ENCODE data around the gene DMD. TPM values are rescaled to one million over a fixed set of nuclear protein-coding genes. Genes with fewer than 3 reads are reported as not detected.

Gene DMD
- total and polyA plus RNA-seq, 2 donors from 2014 or later: 4.2 to 17.9 TPM

DNA sequence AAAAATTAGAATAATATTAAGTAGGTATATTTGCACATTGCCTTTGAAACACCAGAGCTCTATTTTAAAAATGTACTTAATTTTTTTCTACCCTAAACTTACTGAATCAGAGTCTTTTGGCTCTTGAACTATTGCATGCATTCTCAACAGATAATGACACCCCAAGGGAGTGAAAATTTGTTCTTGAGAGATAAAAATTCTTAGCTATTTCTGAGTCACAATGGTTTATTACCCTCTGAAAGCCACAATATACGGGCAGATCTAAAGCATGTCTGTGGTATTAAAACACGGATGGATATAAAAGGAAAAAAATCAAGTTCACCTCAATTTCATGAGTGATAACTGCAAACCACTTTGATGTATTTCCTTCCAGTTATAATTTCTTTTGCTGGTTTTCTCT is 1503.2 kb downstream of the DMD start:
- H3K9me3 ChIP-seq (ENCODE audit: control insufficient read depth in 2 of 3, insufficient read depth in 1 of 3, low read length in 3 of 3): no peaks in the 10 kb centered on the region
- peaks cover 3% of the 10 kb centered on the region for H3K27me3 ChIP-seq (ENCODE audit: control insufficient read depth, insufficient read depth, low read length)
- DNase-seq: no peak
- H3K4me1 ChIP-seq (ENCODE audit: control insufficient read depth in 2 of 3, insufficient read depth in 2 of 3, low read depth in 1 of 3, low read length in 3 of 3): no peaks in the 10 kb centered on the region
- H3K9ac ChIP-seq (ENCODE audit: low read length in 3 of 3): no peak overlapping the region
- no peak for FAIRE-seq
- H3K27ac ChIP-seq (ENCODE audit: low read depth in 2 of 2, low read length in 2 of 2): no peak overlapping the region
- no peak overlapping the region for H3K4me3 ChIP-seq (ENCODE audit: low read length in 3 of 3)
- intact Hi-C loops (cut with DNase I): no loop called here
- H3K36me3 ChIP-seq (ENCODE audit: control insufficient read depth in 2 of 3, insufficient read depth in 3 of 3, low read length in 3 of 3): no peaks in the 10 kb centered on the region
- TF ChIP-seq, protein P1, sequence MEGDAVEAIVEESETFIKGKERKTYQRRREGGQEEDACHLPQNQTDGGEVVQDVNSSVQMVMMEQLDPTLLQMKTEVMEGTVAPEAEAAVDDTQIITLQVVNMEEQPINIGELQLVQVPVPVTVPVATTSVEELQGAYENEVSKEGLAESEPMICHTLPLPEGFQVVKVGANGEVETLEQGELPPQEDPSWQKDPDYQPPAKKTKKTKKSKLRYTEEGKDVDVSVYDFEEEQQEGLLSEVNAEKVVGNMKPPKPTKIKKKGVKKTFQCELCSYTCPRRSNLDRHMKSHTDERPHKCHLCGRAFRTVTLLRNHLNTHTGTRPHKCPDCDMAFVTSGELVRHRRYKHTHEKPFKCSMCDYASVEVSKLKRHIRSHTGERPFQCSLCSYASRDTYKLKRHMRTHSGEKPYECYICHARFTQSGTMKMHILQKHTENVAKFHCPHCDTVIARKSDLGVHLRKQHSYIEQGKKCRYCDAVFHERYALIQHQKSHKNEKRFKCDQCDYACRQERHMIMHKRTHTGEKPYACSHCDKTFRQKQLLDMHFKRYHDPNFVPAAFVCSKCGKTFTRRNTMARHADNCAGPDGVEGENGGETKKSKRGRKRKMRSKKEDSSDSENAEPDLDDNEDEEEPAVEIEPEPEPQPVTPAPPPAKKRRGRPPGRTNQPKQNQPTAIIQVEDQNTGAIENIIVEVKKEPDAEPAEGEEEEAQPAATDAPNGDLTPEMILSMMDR (IDR thresholded peaks at IDR 0.05; ENCODE audit: borderline replicate concordance, extremely low read depth, insufficient read depth): no peak

GRCh38 chrX:31706466-31706865 is 1504.9 kb downstream of the DMD start:
- intact Hi-C loops (cut with DNase I): no loop called here

GRCh38 chrX:31705816-31706215 is 1505.5 kb downstream of the DMD start:
- FAIRE-seq: no peak
- TF ChIP-seq, protein P1 (IDR thresholded peaks at IDR 0.05; ENCODE audit: borderline replicate concordance, extremely low read depth, insufficient read depth): no peak
- H3K27me3 ChIP-seq (ENCODE audit: control insufficient read depth, insufficient read depth, low read length): peaks cover 3% of the 10 kb centered on the region
- no peak for DNase-seq
- no peaks in the 10 kb centered on the region for H3K9me3 ChIP-seq (ENCODE audit: control insufficient read depth in 2 of 3, insufficient read depth in 1 of 3, low read length in 3 of 3)
- H3K27ac ChIP-seq (ENCODE audit: low read depth in 2 of 2, low read length in 2 of 2): no peak overlapping the region
- intact Hi-C loops (cut with DNase I): no loop called here
- no peaks in the 10 kb centered on the region for H3K36me3 ChIP-seq (ENCODE audit: control insufficient read depth in 2 of 3, insufficient read depth in 3 of 3, low read length in 3 of 3)
- no peaks in the 10 kb centered on the region for H3K4me1 ChIP-seq (ENCODE audit: control insufficient read depth in 2 of 3, insufficient read depth in 2 of 3, low read depth in 1 of 3, low read length in 3 of 3)
- H3K9ac ChIP-seq (ENCODE audit: low read length in 3 of 3): no peak overlapping the region
- no peak overlapping the region for H3K4me3 ChIP-seq (ENCODE audit: low read length in 3 of 3)

More at GRCh38 chrX:31706466-31706865, 1504.9 kb downstream of the DMD start:
- no peak for DNase-seq
- TF ChIP-seq, protein P1 (IDR thresholded peaks at IDR 0.05; ENCODE audit: borderline replicate concordance, extremely low read depth, insufficient read depth): no peak
- Histone ChIP-seq H3K9ac (ENCODE audit: low read length in 3 of 3) (no peak overlapping the region), H3K4me3 (ENCODE audit: low read length in 3 of 3) (no peak overlapping the region), H3K4me1 (ENCODE audit: control insufficient read depth in 2 of 3, insufficient read depth in 2 of 3, low read depth in 1 of 3, low read length in 3 of 3) (no peaks in the 10 kb centered on the region), H3K9me3 (ENCODE audit: control insufficient read depth in 2 of 3, insufficient read depth in 1 of 3, low read length in 3 of 3) (no peaks in the 10 kb centered on the region), H3K36me3 (ENCODE audit: control insufficient read depth in 2 of 3, insufficient read depth in 3 of 3, low read length in 3 of 3) (no peaks in the 10 kb centered on the region), H3K27me3 (ENCODE audit: control insufficient read depth, insufficient read depth, low read length) (peaks cover 3% of the 10 kb centered on the region), H3K27ac (ENCODE audit: low read depth in 2 of 2, low read length in 2 of 2) (no peak overlapping the region)
- FAIRE-seq: peak; percentile 27

GRCh38 chrX:31704938-31705337 is 1506.4 kb downstream of the DMD start:
- Histone ChIP-seq H3K27ac (ENCODE audit: low read depth in 2 of 2, low read length in 2 of 2) (no peak overlapping the region), H3K4me1 (ENCODE audit: control insufficient read depth in 2 of 3, insufficient read depth in 2 of 3, low read depth in 1 of 3, low read length in 3 of 3) (no peaks in the 10 kb centered on the region), H3K36me3 (ENCODE audit: control insufficient read depth in 2 of 3, insufficient read depth in 3 of 3, low read length in 3 of 3) (no peaks in the 10 kb centered on the region), H3K9ac (ENCODE audit: low read length in 3 of 3) (no peak overlapping the region), H3K4me3 (ENCODE audit: low read length in 3 of 3) (no peak overlapping the region), H3K9me3 (ENCODE audit: control insufficient read depth in 2 of 3, insufficient read depth in 1 of 3, low read length in 3 of 3) (no peaks in the 10 kb centered on the region), H3K27me3 (ENCODE audit: control insufficient read depth, insufficient read depth, low read length) (peaks cover 3% of the 10 kb centered on the region)
- FAIRE-seq (no peak), DNase-seq (no peak)
- intact Hi-C loops (cut with DNase I): no loop called here
- TF ChIP-seq, protein P1 (IDR thresholded peaks at IDR 0.05; ENCODE audit: borderline replicate concordance, extremely low read depth, insufficient read depth): no peak

Data from kidney (tissue), 14 donors.